ENCODE measurements around the gene ITGA6. TPM values are rescaled to one million over a fixed set of nuclear protein-coding genes. Genes with fewer than 3 reads are reported as not detected.

The ITGA6 gene
- total RNA-seq, 1 experiment from 2014 or later = 27.8 TPM

DNA sequence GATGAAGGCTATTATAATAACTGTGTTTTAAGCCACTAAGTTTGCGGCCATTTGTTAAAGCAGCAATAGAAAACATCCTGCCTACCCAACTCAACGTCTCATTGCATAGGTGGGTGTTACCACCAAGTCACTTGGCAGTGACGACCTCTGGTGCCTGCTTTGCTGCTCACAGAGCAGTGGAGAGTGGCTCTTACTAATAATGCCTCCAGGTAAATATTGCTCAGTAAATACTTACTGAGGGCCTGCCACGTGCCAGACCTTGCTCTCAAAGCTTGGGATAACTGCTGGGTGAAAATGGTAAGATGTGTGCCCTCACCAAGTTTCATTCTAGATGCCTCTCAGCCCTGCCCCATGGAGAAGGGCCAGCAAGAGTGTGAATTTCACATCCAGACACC, 27.7 kb downstream of the ITGA6 start:
- no peak overlapping the region for H3K27ac Mint-ChIP-seq (ENCODE audit: unreplicated experiment)
- peak in 1 of 2 experiments; percentile 3 for TF ChIP-seq CTCF (IDR thresholded peaks at IDR 0.05; ENCODE audit: insufficient read depth in 1 of 2, low read depth in 1 of 2, low read length in 1 of 2, severe bottlenecking in 1 of 2, unreplicated experiment in 1 of 2)
- BruUV-seq (replicated peaks) = no TSS peak
- no peaks in the 10 kb centered on the region for H3K27me3 ChIP-seq (replicated peaks; ENCODE audit: control insufficient read depth, insufficient read depth, low read length)
- peaks cover 20% of the 10 kb centered on the region for H3K4me1 ChIP-seq
- no peaks in the 10 kb centered on the region for H3K9me3 ChIP-seq
- POLR2A ChIA-PET = no interaction called here
- no peak overlapping the region for H3K4me3 ChIP-seq (ENCODE audit: low read depth, low read length)
- DNase-seq = no peak
- no peak overlapping the region for H3K4me3 Mint-ChIP-seq (ENCODE audit: unreplicated experiment)
- no peaks in the 10 kb centered on the region for H3K27me3 Mint-ChIP-seq (ENCODE audit: insufficient read depth, unreplicated experiment)
- no peaks in the 10 kb centered on the region for H3K9me3 Mint-ChIP-seq (ENCODE audit: unreplicated experiment)
- CTCF ChIA-PET = interaction anchor here (1.3 kb wide), 1 partner anchor 28 kb away, joined by 4 read pairs; the partner anchor contains the start of gene ITGA6
- H3K36me3 ChIP-seq (ENCODE audit: control insufficient read depth, insufficient read depth, low read length) = no peaks in the 10 kb centered on the region
- H3K36me3 Mint-ChIP-seq (ENCODE audit: insufficient read depth, unreplicated experiment) = peaks cover 3% of the 10 kb centered on the region
- intact Hi-C loops (cut with micrococcal nuclease; ENCODE audit: unreplicated experiment) = no loop called here
- peaks cover 25% of the 10 kb centered on the region for H3K4me1 Mint-ChIP-seq (ENCODE audit: low read depth, unreplicated experiment)

GRCh38 chr2:172456002-172456401, 28.6 kb downstream of the ITGA6 start:
- intact Hi-C loops (cut with micrococcal nuclease; ENCODE audit: unreplicated experiment) = no loop called here
- Mint-ChIP-seq H3K4me1 (ENCODE audit: low read depth, unreplicated experiment) (peaks cover 22% of the 10 kb centered on the region), H3K27me3 (ENCODE audit: insufficient read depth, unreplicated experiment) (no peaks in the 10 kb centered on the region), H3K9me3 (ENCODE audit: unreplicated experiment) (no peaks in the 10 kb centered on the region), H3K4me3 (ENCODE audit: unreplicated experiment) (no peak overlapping the region), H3K36me3 (ENCODE audit: insufficient read depth, unreplicated experiment) (no peaks in the 10 kb centered on the region), H3K27ac (ENCODE audit: unreplicated experiment) (no peak overlapping the region)
- no TSS peak for BruUV-seq (replicated peaks)
- no peak for TF ChIP-seq CTCF (IDR thresholded peaks at IDR 0.05; ENCODE audit: insufficient read depth in 1 of 2, low read depth in 1 of 2, low read length in 1 of 2, severe bottlenecking in 1 of 2, unreplicated experiment in 1 of 2)
- ChIA-PET POLR2A (no interaction called here), CTCF (interaction anchor here (0.7 to 1.3 kb wide), 4 partner anchors 10 to 214 kb away, joined by 3 to 4 read pairs (median 3); partner anchors contain the start of gene ITGA6)
- no peak overlapping the region for H3K4me3 ChIP-seq (ENCODE audit: low read depth, low read length)
- H3K27me3 ChIP-seq (replicated peaks; ENCODE audit: control insufficient read depth, insufficient read depth, low read length) = no peaks in the 10 kb centered on the region
- DNase-seq = peak in 1 of 2 experiments; percentile 61
- no peaks in the 10 kb centered on the region for H3K36me3 ChIP-seq (ENCODE audit: control insufficient read depth, insufficient read depth, low read length)
- no peaks in the 10 kb centered on the region for H3K9me3 ChIP-seq
- peaks cover 20% of the 10 kb centered on the region for H3K4me1 ChIP-seq

DNA sequence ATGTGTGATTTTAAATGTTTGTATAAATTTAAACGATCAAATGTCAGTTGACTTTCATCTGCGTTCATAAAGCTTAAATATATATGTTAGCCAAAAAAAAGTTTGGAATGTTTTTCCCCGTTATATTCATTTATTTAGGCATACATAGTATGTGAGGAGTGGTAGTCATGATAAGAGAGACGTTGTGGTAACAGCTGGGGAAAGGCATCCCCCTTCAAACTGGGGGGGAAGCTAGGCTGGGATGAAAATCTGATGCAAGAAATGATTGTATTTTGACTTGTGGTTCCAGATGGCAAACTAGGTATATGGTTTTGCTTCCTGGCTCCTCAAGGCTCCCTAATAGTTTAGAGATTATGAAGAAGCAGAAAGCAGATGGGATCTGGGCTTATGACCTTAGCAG, 30.1 kb downstream of the ITGA6 start:
- BruUV-seq (replicated peaks) = no TSS peak
- no peak for DNase-seq
- H3K4me3 Mint-ChIP-seq (ENCODE audit: unreplicated experiment) = no peak overlapping the region
- intact Hi-C loops (cut with micrococcal nuclease; ENCODE audit: unreplicated experiment) = no loop called here
- H3K4me1 ChIP-seq = peaks cover 26% of the 10 kb centered on the region
- no peaks in the 10 kb centered on the region for H3K36me3 Mint-ChIP-seq (ENCODE audit: insufficient read depth, unreplicated experiment)
- POLR2A ChIA-PET = no interaction called here
- H3K27me3 ChIP-seq (replicated peaks; ENCODE audit: control insufficient read depth, insufficient read depth, low read length) = no peaks in the 10 kb centered on the region
- no peaks in the 10 kb centered on the region for H3K9me3 ChIP-seq
- no peak for TF ChIP-seq CTCF (IDR thresholded peaks at IDR 0.05; ENCODE audit: insufficient read depth in 1 of 2, low read depth in 1 of 2, low read length in 1 of 2, severe bottlenecking in 1 of 2, unreplicated experiment in 1 of 2)
- H3K9me3 Mint-ChIP-seq (ENCODE audit: unreplicated experiment) = no peaks in the 10 kb centered on the region
- no peak overlapping the region for H3K4me3 ChIP-seq (ENCODE audit: low read depth, low read length)
- peaks cover 23% of the 10 kb centered on the region for H3K4me1 Mint-ChIP-seq (ENCODE audit: low read depth, unreplicated experiment)
- no peaks in the 10 kb centered on the region for H3K27me3 Mint-ChIP-seq (ENCODE audit: insufficient read depth, unreplicated experiment)
- H3K36me3 ChIP-seq (ENCODE audit: control insufficient read depth, insufficient read depth, low read length) = no peaks in the 10 kb centered on the region
- CTCF ChIA-PET = no interaction called here
- no peak overlapping the region for H3K27ac Mint-ChIP-seq (ENCODE audit: unreplicated experiment)
